Mucosa of descending colon (tissue), 3 donors: ENCODE data around the gene MALT1. TPM values are rescaled to one million over a fixed set of nuclear protein-coding genes. Genes with fewer than 3 reads are reported as not detected.
"Not testable (repeated sequence)": the region's sequence is repeated elsewhere in the genome, so short reads cannot be mapped to it uniquely, and the experiment has no call there.

ENCODE experiments used
- ATAC-seq: fragments of 200-7000 bp; cut with Tn5 transposase; one replicate; pipeline ENCODE4 v1.9.1; 2020; ENCODE audit warnings: mild to moderate bottlenecking, moderate library complexity
- DNase-seq, 3 donors: peaks; one replicate each; pipeline ENCODE4 v3.0.0-alpha.2; 2020
- H3K36me3 ChIP-seq: fragments of 200-600 bp; one replicate; pipeline ENCODE4 v1.8.0; 2021; ENCODE audit warnings: low read depth, mild to moderate bottlenecking
- H3K4me1 ChIP-seq: fragments of 200-600 bp; one replicate; pipeline ENCODE4 v1.8.0; 2021; ENCODE audit warnings: low read depth, mild to moderate bottlenecking
- H3K4me3 ChIP-seq: fragments of 200-600 bp; one replicate; pipeline ENCODE4 v1.8.0; 2021; ENCODE audit warnings: mild to moderate bottlenecking
- H3K9me3 ChIP-seq: fragments of 200-600 bp; one replicate; pipeline ENCODE4 v1.8.0; 2021; ENCODE audit warnings: mild to moderate bottlenecking
- intact Hi-C, 2 donors: fragments of 100-400 bp; cut with DNase I in 1 of 2; cut with micrococcal nuclease in 1 of 2; formaldehyde crosslinking; loops; one replicate each; pipeline versions ENCODE4 v1.11.0 to v1.11.1; 2022; cut with DNase I, micrococcal nuclease
- total RNA-seq, 3 donors: library from RNA; stranded (reverse); fragmentation: NEBNext Ultra II Directional in 2 of 3; extraction: Animal tissue kit (Norgen Biotek cat#: 25700) in 2 of 3; gene quantifications; one replicate each; pipeline versions ENCODE4 v1.2.1 to v1.2.4, GENCODE V29; 2021 to 2023
- TF ChIP-seq, protein P1 (sequence below): fragments of 200-600 bp; IDR thresholded peaks from one replicate; pipeline ENCODE4 v1.8.0; 2022; ENCODE audit warnings: antibody characterized with exemption, mild to moderate bottlenecking
- donor health status: DM: no; HTN: no; CAD: no; lungs with moderate emphysema.
- donor health status: DM: no; HTN: no; CAD: no.
- donor health status: DM: no; HTN: yes; CAD: no.

The MALT1 gene
- total RNA-seq, 3 donors from 2014 or later: 19.5 to 23.4 (median 23.1) TPM

DNA sequence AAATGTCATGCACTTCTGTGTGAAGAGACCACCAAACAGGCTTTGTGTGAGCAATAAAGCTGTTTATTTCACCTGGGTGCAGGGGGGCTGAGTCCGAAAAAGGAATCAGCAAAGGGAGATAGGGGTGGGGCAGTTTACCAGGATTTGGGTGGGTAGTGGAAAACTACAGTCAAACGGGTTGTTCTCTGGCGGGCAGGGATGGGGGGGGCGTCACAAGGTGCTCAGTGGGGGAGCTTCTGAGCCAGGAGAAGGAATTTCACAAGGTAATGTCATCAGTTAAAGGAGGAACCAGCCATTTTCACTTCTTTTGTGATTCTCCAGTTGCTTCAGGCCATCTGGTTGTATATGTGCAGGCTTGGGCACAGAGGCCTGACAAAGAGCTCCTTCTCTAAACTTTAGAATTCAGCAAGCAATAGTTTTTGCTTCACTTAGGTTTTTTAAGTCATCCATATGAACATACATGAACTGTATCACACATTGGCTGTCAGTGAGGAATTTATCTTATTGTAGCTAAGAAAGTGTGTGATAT, 24.9 kb upstream of the MALT1 start:
- TF ChIP-seq, protein P1, sequence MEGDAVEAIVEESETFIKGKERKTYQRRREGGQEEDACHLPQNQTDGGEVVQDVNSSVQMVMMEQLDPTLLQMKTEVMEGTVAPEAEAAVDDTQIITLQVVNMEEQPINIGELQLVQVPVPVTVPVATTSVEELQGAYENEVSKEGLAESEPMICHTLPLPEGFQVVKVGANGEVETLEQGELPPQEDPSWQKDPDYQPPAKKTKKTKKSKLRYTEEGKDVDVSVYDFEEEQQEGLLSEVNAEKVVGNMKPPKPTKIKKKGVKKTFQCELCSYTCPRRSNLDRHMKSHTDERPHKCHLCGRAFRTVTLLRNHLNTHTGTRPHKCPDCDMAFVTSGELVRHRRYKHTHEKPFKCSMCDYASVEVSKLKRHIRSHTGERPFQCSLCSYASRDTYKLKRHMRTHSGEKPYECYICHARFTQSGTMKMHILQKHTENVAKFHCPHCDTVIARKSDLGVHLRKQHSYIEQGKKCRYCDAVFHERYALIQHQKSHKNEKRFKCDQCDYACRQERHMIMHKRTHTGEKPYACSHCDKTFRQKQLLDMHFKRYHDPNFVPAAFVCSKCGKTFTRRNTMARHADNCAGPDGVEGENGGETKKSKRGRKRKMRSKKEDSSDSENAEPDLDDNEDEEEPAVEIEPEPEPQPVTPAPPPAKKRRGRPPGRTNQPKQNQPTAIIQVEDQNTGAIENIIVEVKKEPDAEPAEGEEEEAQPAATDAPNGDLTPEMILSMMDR: no peak
- H3K4me1 ChIP-seq: no peaks in the 10 kb centered on the region
- H3K9me3 ChIP-seq: no peaks in the 10 kb centered on the region
- no peak for DNase-seq
- ATAC-seq: no peak
- intact Hi-C loops: no loop called here
- no peaks in the 10 kb centered on the region for H3K36me3 ChIP-seq
- H3K4me3 ChIP-seq: no peak overlapping the region

DNA sequence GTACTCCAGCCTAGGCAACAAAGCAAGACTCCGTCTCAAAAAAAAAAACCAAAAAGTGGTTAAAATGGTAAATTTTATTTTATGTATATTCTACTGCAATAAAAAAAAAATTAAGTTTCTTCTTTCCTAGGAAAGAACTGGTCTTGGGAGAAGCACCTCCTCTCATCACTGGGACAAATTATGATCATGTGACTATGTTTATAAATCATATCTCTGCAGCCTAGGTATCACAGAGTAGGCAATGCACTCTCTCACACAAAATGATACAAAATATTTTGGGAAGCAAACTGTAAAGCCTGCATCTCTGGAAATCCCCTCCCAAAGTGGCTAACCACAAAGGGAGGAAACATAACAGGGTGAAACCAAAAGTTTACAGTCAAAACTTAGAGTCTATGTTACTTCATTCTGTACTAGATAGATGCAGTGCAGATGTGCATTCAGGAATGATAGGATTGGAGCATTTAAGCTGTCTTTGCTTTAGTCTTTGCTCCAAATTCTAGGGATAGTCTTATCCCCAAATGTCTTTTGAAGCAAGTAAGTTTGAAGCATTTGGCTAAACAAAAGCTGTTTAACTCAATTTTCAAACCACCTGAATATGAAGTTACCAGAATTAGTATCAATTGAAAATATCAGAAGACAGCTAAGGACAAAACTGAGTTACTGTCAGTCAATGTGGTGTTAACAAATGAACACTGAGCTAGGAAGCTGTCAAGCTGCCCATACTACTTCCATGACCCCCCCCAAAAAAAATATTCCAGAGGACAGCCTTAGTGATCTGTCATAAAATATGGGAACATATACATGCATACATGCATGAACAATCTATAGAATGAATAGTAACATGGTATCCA, 21.1 kb upstream of the MALT1 start:
- intact Hi-C loops: no loop called here
- no peaks in the 10 kb centered on the region for H3K36me3 ChIP-seq
- no peak overlapping the region for H3K4me3 ChIP-seq
- H3K4me1 ChIP-seq: no peaks in the 10 kb centered on the region
- H3K9me3 ChIP-seq: no peaks in the 10 kb centered on the region
- DNase-seq (peak in 1 of 3 donors; percentile 25), ATAC-seq (peak; percentile 29)
- TF ChIP-seq, protein P1: no peak

DNA sequence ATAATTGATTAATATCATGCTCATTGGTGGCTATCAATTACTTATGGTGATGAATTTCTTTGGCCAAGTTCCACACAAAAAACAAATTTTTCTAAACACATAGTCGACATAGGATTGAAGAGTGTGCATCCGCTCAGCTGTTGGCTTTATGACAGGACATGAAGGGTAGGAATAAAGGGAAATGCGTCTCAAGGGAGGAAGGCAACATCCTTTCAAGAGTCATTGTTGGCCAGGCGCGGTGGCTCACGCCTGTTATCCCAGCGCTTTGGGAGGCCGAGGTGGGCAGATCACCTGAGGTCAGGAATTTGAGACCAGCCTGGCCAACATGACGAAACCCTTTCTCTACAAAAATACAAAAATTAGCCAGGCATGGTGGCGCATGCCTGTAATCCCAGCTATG, 20.4 kb upstream of the MALT1 start:
- intact Hi-C loops, H3K36me3 ChIP-seq, H3K4me1 ChIP-seq, H3K4me3 ChIP-seq, ATAC-seq, H3K9me3 ChIP-seq, DNase-seq: not testable (repeated sequence)

DNA sequence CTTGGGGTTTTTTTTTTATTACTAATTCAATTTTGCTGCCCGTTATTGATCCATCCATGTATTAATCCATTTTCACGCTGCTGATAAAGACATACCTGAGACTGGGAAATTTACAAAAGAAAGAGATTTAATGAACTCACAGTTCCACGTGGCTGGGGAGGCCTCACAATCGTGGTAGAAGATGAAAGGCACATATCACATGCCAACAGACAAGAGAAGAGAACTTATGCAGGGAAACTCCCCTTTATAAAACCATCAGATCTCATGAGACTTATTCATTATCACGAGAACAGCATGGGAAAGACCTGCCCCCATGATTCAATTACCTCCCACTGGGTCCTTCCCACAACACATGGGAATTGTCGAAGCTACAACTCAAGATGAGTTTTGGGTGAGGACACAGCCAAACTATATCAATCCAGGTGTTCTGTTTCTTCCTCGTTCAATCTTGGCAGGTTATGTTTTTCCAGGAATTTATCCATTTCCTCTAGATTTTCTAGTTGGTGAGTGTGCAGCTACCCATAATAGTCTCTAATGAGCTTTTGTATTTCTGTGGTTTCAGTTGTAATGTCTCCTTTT, 18.0 kb upstream of the MALT1 start:
- ATAC-seq, H3K4me1 ChIP-seq, H3K9me3 ChIP-seq, H3K36me3 ChIP-seq, intact Hi-C loops, DNase-seq, H3K4me3 ChIP-seq: not testable (repeated sequence)

DNA sequence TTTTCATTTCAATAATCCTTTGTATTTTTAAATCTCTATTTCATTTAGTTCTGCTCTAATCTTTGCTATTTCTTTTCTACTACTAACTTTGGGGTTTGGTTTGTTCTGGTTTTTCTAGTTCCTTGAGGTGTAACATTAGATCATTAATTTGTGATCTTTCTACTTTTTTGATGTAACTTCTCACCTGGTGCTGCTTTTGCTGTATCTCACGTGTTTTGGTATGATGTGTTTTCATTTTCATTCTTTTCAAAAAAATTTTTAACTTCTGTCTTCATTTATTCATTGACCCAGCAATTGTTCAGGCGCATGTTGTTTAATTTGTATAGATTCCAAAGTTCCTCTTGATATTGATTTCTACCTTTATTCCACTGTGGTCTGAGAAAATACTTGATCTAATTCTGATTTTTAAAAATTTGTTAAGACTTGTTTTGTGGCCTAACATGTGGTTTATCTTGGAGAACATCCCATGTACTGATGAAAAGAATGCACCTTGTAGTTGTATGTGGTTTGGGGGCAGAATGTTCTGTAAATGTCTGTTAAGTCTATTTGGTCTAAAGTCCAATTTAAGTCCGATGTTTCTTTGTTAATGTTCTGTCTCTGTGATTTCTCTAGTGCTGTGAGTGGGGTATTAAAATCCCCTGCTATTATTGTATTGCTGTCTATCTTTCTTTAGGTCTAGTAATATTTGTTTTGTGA, 17.3 kb upstream of the MALT1 start:
- TF ChIP-seq, protein P1: no peak
- no peaks in the 10 kb centered on the region for H3K4me1 ChIP-seq
- DNase-seq (no peak), ATAC-seq (no peak)
- H3K36me3 ChIP-seq: no peaks in the 10 kb centered on the region
- no peak overlapping the region for H3K4me3 ChIP-seq
- peaks cover 4% of the 10 kb centered on the region for H3K9me3 ChIP-seq
- intact Hi-C loops: no loop called here

DNA sequence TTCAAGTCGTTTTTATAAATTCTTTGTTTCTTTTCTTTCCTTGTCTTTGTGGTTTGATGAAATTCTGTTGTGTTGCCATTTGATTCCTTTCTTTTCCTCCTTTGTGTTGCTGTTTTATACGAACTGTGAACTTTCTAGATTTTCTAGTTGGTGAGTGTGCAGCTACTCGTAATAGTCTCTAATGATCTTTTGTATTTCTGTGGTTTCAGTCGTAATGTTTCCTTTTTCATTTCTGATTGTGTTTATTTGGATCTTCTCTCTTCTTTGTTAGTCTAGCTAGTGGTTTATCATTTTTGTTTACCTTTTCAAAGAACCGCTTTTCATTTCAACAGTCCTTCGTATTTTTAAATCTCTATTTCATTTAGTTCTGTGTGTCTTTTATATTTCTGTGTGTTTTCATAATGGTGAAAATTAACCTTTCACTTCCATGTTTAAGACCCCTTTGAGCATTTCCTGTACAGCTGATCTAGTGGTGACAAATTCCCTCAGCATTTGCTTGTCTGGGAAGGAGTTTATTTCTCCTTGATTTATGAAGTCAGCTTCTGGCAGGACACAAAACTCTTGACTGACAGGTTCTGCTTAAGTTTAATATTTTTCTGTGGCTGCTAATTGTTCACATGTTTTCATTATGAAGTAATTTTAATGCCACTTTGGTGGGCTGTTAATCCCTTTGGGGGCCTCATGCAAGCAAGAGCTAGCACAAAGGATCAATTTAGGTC, 16.2 kb upstream of the MALT1 start:
- no peak for ATAC-seq
- DNase-seq: no peak
- Histone ChIP-seq H3K36me3 (no peaks in the 10 kb centered on the region), H3K9me3 (peaks cover 4% of the 10 kb centered on the region), H3K4me3 (no peak overlapping the region), H3K4me1 (no peaks in the 10 kb centered on the region)
- intact Hi-C loops: no loop called here
- TF ChIP-seq, protein P1: no peak
